ENCODE data around the gene SDK1.

Gene SDK1

DNA sequence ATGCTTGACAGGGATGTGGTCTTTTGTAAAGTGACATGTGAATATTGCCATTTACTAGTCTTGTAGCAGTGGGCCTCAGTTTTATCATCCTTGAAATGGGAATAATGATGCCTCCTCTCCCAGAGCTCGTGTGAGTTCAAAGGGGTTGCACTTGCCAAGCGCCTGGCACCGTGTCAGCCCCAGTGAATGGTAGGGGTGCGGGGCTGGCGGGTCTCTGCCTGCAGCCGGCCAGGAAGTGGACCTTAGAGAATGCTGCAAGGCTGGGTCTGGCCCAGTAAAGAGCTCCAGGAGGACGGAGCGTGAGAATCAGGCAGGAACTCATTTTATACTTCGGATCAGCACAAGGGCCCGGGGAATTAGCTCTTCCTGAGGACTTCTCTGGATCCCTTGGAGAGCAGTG is 856.6 kb downstream of the SDK1 start:
- DNase-seq (ENCODE audit: low read depth): no peak

DNA sequence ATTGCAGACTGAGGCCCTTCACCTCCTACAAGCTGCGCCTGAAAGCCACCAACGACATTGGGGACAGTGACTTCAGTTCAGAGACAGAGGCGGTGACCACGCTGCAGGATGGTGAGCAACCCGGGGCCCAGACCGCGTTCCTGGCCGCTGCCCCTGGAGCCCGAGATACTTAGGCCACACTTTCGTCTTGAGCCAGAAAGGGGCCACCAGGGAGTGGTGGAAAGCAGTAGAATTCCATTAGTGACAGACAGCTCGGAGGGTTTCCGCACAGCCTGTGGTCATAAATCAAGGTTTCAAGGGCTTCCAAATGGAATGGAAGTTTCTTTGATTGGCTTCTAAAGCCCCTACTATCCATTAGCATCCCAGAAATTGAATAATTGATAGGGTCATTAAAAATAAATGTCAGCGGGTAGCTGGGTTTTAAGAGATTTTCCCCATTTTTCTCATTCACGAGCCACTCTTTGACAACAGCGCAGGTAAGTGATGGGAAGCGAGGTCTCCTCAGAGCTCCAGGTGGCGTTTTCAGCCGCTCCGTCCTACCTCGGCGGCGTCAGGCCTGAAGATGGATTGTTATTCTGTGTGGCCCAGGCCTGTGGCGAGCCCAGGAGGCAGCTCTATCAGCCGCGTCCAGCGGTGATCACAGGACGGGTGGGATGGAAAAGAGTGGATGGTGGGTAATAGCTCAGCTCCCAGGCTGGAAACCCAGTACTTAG is 857.5 kb downstream of the SDK1 start:
- no peak for DNase-seq (ENCODE audit: low read depth)

- no peak for DNase-seq (ENCODE audit: low read depth)
Measured at GRCh38 chr7:4159154-4159501, 858.1 kb downstream of the SDK1 start.

DNA sequence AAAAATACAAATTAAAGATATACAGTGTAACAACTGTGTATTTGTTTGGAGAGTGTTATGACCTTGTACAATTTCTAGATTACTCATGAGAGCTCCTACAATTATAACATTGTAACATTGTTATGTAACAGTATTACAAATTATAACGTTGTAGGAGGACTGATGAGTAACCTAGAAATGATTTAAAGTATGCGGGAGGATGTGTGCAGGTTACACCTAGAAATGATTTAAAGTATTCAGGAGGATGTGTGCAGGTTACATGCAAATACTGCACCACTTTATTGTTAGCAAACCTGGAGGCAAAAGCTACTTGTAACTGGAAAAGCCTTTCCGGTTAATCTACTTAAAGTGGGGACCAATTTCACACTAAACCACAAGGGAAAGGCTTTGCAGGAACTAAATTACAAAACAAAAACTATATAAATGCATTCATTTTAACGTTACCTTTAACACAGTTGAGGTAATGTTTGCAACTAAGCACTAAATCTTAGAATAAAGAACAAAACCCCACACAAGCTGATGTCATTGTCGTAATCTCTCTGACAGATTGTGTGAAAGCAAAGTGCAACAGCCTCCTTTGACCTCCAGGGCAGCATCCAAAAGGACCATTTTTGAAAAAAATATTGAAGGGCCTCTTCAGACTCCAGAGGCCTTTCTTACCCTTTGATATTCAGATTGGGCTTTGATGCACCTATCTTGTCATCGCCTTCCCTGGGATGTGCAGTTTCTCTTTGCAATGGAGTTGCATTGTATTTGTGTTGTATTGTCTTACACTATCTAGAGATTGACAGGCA is 858.9 kb downstream of the SDK1 start:
- no peak for DNase-seq (ENCODE audit: low read depth)

- no peak for DNase-seq (ENCODE audit: low read depth)
Measured at GRCh38 chr7:4162884-4163564, 862.0 kb downstream of the SDK1 start.

DNA sequence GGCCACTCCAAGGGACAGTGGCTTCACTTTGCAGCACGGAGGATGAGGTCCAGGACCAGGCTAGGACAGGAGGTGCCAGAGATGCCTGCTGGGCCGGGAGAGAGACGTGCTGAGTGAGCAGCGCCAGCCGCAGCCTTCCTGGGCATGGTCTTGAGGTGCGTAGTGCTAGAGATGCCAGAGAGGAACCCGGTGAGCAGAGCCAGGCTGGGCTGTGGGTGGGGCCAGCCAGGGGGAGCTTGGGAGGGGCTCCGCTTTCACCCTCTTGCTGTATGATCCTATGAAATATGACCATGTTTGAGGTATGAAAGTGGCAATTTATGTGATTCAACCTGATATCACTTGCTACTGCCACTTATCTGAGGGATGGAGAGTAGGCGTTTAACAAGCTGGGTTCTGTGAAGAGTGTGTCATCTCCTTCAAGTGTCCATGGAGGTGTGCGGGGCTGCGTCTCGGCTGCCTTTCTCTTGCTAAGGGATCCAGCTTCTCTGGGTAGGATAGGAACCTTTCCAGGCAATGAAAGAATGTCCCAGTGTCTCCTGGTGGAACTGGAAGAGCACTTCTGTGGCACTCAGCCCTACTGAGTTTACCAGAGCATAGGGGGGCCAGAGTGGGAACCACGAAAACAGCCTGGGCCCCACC is 862.6 kb downstream of the SDK1 start:
- DNase-seq (ENCODE audit: low read depth): no peak

DNA sequence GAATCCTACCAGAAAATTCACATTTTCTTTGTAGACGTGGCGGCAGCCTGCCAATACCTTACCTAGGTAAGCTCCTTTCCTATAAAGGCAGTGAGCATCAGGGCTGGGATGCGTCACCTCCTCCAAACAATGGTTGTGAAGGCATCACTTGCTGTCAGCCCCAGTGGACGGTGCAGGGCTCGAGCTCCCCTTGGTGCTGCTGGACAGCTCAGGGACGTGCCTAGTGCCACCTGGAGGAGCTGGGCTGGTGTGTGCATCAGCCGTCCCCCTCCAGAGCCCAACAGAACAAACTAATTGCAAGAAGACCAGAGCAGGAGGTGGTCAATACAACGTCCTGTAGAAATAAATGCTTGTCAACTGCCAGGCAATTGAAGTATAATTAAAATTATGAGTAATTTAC is 863.5 kb downstream of the SDK1 start:
- DNase-seq (ENCODE audit: low read depth): no peak

- DNase-seq (ENCODE audit: low read depth): no peak
Measured at GRCh38 chr7:4166340-4166739, 865.3 kb downstream of the SDK1 start.

DNA sequence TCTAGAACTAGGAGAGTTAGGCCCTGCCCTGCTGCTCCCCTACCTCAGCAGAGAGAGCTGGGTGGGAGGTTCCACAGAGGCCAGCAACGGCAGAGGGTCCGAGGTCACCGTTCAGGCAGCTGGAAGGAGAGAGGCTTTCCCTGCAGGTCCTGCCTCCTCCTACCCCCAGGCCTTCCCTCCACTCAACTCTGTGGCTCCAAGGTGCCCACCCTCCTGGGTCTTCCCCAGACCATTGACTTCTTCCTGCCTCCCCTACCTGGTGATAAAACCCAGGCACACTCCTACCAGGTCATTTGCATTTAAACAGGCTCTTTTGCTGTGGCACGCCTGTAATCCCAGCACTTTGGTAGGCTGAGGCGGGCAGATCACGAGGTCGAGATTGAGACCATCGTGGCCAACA is 865.8 kb downstream of the SDK1 start:
- DNase-seq (ENCODE audit: low read depth): no peak

- DNase-seq (ENCODE audit: low read depth): no peak
Measured at GRCh38 chr7:4167385-4167910, 866.4 kb downstream of the SDK1 start.

- no peak for DNase-seq (ENCODE audit: low read depth)
Measured at GRCh38 chr7:4168041-4168440, 867.0 kb downstream of the SDK1 start.

DNA sequence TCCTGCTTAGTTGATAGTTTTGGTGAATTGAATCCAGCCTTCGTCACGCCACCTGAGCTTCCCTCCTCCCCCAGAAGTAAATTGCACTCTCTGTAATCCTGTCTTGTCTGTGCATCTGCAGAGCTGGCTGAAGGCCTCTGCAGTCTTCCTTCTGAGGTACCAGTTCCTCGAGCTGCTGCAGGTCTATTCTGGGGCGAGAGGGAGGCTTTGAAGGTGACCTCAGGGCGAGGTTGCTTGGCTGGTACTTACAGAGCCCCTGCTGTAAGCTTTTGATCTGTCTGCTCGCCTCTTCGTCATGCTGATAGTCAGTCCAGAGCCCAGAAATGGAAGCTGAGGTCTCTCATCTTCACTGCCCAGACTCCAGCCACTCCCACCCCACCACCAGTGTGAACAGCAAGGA is 867.5 kb downstream of the SDK1 start:
- no peak for DNase-seq (ENCODE audit: low read depth)

DNA sequence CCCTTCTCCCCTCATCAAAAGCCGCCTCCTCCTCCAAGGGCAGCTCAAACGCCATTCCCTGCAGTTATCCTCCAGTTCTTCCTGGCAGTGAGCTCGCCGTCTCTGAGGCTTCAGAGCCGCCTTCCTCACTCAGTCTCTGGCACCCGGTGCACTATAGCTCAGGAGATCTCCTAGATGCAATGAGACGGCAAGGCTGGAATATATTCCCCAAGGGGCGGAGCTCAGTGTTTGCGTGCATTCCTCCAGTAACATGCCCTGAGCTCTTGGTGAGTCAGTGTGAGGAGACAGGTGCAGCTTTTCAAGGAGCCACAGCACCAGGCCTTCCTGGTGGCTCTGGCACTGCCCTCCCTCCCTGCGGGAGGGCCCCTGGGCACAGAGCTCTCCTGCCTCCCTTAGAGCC is 868.4 kb downstream of the SDK1 start:
- no peak for DNase-seq (ENCODE audit: low read depth)

DNA sequence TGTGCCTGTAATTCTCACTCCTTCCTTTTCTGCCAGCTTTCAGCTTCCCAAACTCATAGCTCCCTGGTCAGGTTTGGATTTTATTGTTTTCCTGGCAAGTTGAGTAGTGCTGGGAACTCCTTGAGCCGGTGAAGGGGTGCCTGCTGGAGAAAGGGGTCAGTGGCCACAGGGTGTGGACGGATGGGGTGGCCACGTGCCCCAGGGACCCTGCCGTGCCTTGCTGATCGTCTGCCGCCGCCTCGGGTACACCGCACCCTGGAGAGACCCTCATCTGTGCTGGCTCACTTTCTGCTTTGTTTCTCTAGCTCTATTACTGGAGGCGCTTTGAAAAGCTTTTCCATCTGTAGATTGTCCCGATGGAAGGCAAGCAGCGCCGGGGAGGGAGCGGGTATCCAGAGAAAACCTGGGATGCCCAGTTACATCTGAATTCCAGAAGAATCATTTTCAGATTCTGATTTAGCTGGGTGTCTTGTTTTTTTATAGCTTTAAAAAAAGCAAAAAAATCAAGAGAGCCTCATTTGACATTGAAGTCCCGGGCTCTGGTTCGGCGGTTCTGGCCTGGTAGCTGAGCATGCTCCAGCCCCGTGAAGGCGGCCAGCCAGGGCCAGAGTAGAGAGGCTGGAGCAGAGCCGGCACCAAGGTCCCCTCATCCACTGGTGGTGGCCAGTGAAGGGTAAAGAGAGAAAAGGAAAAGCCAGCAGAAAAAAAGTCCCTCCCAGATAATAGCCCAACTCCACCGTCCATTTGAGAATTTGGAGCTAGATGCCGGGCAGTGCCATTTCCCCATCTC is 870.1 kb downstream of the SDK1 start:
- DNase-seq (ENCODE audit: low read depth): no peak

- no peak for DNase-seq (ENCODE audit: low read depth)
Measured at GRCh38 chr7:4172883-4173282, 871.8 kb downstream of the SDK1 start.

DNA sequence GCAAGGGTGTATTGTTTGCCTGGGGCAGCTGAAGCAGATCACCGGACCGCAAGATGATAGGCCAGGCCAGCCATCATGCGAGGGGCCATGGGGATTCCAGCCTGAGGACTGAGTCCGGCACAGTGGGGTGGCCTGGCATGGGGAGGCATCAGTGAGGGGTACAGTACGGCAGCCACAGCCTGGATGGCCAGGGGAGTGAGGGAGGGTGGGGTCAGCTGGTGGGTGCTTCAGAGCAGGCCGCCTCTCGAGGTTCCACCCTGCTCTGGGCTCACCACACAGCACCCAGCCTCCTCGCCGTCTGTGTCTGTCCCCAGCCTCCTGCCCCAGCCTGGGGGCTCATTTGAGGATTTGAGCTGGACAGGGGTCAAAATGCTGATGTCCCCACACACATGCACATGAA is 872.6 kb downstream of the SDK1 start:
- no peak for DNase-seq (ENCODE audit: low read depth)

GRCh38 chr7:4174016-4174415 is 873.0 kb downstream of the SDK1 start:
- DNase-seq (ENCODE audit: low read depth): no peak

DNA sequence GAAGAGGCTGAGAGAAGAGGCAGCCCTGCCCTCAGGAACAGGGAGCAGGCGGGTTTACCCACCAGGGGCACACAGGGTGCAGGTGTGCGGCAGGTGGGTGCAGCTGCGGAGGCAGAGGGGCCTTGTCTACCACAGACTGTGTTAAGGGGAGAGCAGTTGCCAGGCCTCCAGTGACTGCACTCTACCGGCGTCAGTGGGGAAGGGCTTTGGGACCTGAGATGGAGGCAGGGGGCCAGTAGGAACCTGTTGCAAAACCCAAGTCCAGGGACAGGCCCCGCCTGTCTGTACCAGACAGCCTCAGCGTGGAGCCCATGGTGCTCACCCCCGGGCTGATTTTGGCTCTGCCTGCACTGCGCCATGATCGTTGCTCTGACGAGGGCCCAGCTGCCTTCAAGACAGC is 873.4 kb downstream of the SDK1 start:
- DNase-seq (ENCODE audit: low read depth): no peak

- DNase-seq (ENCODE audit: low read depth): no peak
Measured at GRCh38 chr7:4174884-4175283, 873.8 kb downstream of the SDK1 start.

DNA sequence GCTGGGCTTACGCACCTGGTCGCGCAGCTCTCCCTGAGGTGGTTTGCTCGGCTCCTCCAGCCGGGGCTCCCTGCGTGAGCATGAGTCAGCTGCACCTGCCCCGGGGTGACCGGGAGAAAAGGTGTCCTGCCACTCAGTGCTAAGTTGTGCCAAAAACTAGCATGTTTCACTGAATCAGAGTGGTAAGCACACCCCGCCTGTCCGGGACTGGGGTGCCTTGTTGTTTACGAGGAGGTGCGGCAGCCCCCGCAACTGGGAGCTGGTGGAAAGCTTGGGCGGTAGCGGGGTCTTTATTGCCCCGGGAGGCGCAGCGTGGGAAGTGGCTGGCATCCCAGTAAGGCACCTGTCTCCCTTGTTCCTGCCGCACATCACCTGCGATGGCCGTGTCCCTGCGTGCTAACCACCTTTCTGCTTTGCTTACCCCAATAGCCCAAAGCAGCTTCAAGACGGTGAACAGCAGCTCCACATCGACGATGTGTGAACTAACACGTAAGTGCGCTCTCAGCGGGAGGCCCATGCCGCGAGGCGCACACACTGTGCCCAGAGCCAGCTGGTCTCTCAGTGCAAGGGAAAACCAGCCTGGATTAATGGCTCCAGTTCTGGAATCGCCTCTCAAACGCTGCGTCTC is 874.4 kb downstream of the SDK1 start:
- no peak for DNase-seq (ENCODE audit: low read depth)

DNA sequence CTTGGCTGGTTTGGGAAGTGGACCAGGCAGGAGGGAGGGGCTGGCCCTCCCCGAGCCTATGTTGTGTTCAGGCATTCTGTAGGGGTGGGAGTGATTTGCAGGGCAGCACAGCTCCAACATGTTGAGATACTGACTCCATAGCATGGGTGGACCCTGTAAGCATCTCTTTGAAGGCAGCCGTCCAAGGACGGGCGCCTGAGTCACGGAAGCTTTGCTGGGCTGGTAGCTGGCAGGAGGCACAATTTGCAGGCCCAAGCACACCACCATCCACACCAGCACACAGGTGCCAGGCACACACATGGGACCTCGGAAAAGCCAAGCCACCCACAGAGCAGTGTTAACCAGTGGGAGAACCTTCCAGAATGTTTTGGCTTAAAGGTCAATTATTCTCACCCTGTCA is 875.9 kb downstream of the SDK1 start:
- DNase-seq (ENCODE audit: low read depth): no peak
